Osteoblast (primary cell): ENCODE measurements around the gene ATP1B3. TPM values are rescaled to one million over a fixed set of nuclear protein-coding genes. Genes with fewer than 3 reads are reported as not detected.

ENCODE experiments used
- DNase-seq: peaks from one replicate; pipeline ENCODE4 v3.0.0; 2011; ENCODE audit warnings: low spot score, mixed read lengths; ENCODE audit not compliant: insufficient read length; ENCODE audit errors: missing footprints
- H2AFZ ChIP-seq: 2 replicates; pipeline ENCODE4 v1.6.0; 2011; ENCODE audit warnings: mild to moderate bottlenecking, low read length
- H3K27ac ChIP-seq: 2 replicates; pipeline ENCODE4 v1.5.1; 2011; ENCODE audit warnings: mild to moderate bottlenecking, low read depth, low read length, moderate library complexity
- H3K27me3 ChIP-seq: 2 replicates; pipeline ENCODE4 v1.6.0; 2012; ENCODE audit warnings: mild to moderate bottlenecking, control low read depth, inconsistent platforms, low read length, moderate library complexity; ENCODE audit not compliant: insufficient read depth
- H3K36me3 ChIP-seq: 2 replicates; pipeline ENCODE4 v1.5.1; 2011; ENCODE audit warnings: mild to moderate bottlenecking, low read length, control low read depth, moderate library complexity; ENCODE audit not compliant: insufficient read depth
- H3K4me1 ChIP-seq: 2 replicates; pipeline ENCODE4 v1.5.1; 2011; ENCODE audit warnings: mild to moderate bottlenecking, low read length, control low read depth, moderate library complexity; ENCODE audit not compliant: insufficient read depth
- H3K4me2 ChIP-seq: 2 replicates; pipeline ENCODE4 v1.6.0; 2011; ENCODE audit warnings: mild to moderate bottlenecking, low read length; ENCODE audit not compliant: insufficient read depth
- H3K4me3 ChIP-seq: fragments of 200-600 bp; sonication (generic); 3 replicates; pipeline ENCODE4 v1.5.1; 2012; ENCODE audit warnings: mild to moderate bottlenecking, low read length, inconsistent platforms; ENCODE audit not compliant: insufficient read depth
- H3K79me2 ChIP-seq: 2 replicates; pipeline ENCODE4 v1.6.0; 2012; ENCODE audit warnings: mild to moderate bottlenecking, low read length, control low read depth, inconsistent platforms; ENCODE audit not compliant: insufficient read depth
- H3K9me3 ChIP-seq: 2 replicates; pipeline ENCODE4 v1.5.1; 2011; ENCODE audit warnings: low read depth, low read length, control low read depth
- H4K20me1 ChIP-seq: 2 replicates; pipeline ENCODE4 v1.6.0; 2012; ENCODE audit warnings: mild to moderate bottlenecking, low read length, control low read depth; ENCODE audit not compliant: insufficient read depth
- CTCF ChIP-seq: IDR thresholded peaks from 2 replicates; pipeline ENCODE4 v1.5.1; 2011; ENCODE audit warnings: mild to moderate bottlenecking, low read depth, low read length, moderate library complexity; ENCODE audit errors: extremely low read depth
- total RNA-seq: library from RNA; depleted of rRNA; stranded (reverse); fragments of >200 nt; gene quantifications from 2 replicates; pipeline ENCODE4 v1.2.3, GENCODE V29; 2012

Gene ATP1B3
- total RNA-seq, 1 donor, result 37.3 TPM

- no peaks in the 10 kb centered on the region for H3K79me2 ChIP-seq
- no peaks in the 10 kb centered on the region for H4K20me1 ChIP-seq
- H3K9me3 ChIP-seq, result no peaks in the 10 kb centered on the region
- DNase-seq, result no peak
- H3K27me3 ChIP-seq, result no peaks in the 10 kb centered on the region
- no peak overlapping the region for H3K4me3 ChIP-seq
- H3K27ac ChIP-seq, result peak overlapping the region; percentile 94
- H3K36me3 ChIP-seq, result peaks cover 2% of the 10 kb centered on the region
- H2AFZ ChIP-seq, result peak overlapping the region; percentile 13
- H3K4me1 ChIP-seq, result peaks cover 25% of the 10 kb centered on the region
- no peak for TF ChIP-seq CTCF
- peak overlapping the region; percentile 70 for H3K4me2 ChIP-seq
These were observed 83.4 kb downstream of the ATP1B3 start for GRCh38 chr3:141959589-141960554.

GRCh38 chr3:141960731-141961130 lies 84.3 kb downstream of the ATP1B3 start:
- no peak for DNase-seq
- no peaks in the 10 kb centered on the region for H3K9me3 ChIP-seq
- no peak for TF ChIP-seq CTCF
- H3K4me1 ChIP-seq, result peaks cover 21% of the 10 kb centered on the region
- H3K27me3 ChIP-seq, result no peaks in the 10 kb centered on the region
- no peak overlapping the region for H3K4me3 ChIP-seq
- peak overlapping the region; percentile 70 for H3K4me2 ChIP-seq
- H3K36me3 ChIP-seq, result peaks cover 2% of the 10 kb centered on the region
- H4K20me1 ChIP-seq, result no peaks in the 10 kb centered on the region
- H3K79me2 ChIP-seq, result no peaks in the 10 kb centered on the region
- peak overlapping the region; percentile 94 for H3K27ac ChIP-seq
- H2AFZ ChIP-seq, result peak overlapping the region; percentile 32

- no peak overlapping the region for H3K4me2 ChIP-seq
- H3K36me3 ChIP-seq, result peaks cover 2% of the 10 kb centered on the region
- no peaks in the 10 kb centered on the region for H4K20me1 ChIP-seq
- no peak overlapping the region for H2AFZ ChIP-seq
- no peaks in the 10 kb centered on the region for H3K79me2 ChIP-seq
- H3K4me3 ChIP-seq, result no peak overlapping the region
- DNase-seq, result no peak
- H3K9me3 ChIP-seq, result no peaks in the 10 kb centered on the region
- no peak for TF ChIP-seq CTCF
- H3K27me3 ChIP-seq, result no peaks in the 10 kb centered on the region
- H3K27ac ChIP-seq, result no peak overlapping the region
- peaks cover 21% of the 10 kb centered on the region for H3K4me1 ChIP-seq
These were observed 86.9 kb downstream of the ATP1B3 start for GRCh38 chr3:141963301-141963700.

GRCh38 chr3:141965471-141965870 lies 89.0 kb downstream of the ATP1B3 start:
- Histone ChIP-seq H3K36me3 (peaks cover 2% of the 10 kb centered on the region), H3K9me3 (no peaks in the 10 kb centered on the region), H2AFZ (no peak overlapping the region), H3K4me2 (no peak overlapping the region), H3K4me3 (no peak overlapping the region), H3K79me2 (no peaks in the 10 kb centered on the region), H3K4me1 (peaks cover 7% of the 10 kb centered on the region), H3K27me3 (no peaks in the 10 kb centered on the region), H3K27ac (no peak overlapping the region), H4K20me1 (no peaks in the 10 kb centered on the region)
- no peak for TF ChIP-seq CTCF
- DNase-seq, result no peak
